ENCODE data around the gene SBSN.

DNA sequence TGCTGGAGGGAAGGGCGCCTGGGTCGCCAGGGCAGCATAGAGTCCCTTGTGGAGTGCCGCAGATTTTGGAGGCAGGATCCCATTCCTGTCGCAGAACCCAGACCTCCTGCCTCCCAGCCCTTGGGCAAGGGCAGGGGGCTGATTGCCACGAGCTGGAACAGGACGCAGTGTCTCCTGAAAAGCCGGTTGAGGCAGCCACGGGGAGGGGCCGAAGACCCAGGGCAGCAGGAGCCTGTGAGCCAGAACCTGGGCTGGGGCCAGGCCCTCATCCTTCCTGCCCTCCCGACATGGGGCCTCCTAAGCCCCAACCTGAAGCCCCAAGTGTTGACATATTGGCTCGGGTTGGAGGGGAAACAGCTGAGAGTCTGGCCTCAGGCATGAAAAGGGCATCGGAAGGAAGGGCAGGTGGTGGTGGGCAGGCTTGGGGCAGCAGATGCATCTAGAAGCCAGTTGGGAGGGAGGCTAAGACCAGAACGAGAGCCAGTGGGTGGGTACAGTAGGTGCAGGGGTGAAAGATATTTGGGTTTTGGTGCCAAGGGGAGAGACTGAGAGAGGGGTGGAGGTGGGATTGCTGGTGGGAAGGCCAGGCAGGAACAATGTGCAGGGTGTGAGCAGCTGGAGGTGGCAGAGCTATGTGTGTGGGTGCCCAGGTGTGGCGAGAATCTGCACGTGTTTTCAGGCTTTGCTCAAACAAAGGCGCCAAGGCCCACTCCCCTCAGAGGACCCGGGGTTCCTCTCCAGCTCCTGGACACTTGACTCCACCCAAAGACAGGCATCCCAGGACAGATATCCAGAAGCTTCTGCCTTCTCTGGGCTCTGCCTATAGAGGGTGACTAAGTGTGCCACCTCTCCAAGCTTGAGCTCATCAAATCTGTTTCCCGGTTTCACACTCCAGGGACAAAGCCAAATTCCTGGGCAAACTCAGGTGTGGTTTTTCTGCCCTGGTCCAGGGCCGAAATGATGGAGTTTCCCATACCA, 1.4 kb upstream of the SBSN start:
- TF ChIP-seq EP300 (IDR thresholded peaks at IDR 0.05; ENCODE audit: borderline replicate concordance) = no peak
- TF ChIP-seq EGR1 (IDR thresholded peaks at IDR 0.05) = no peak
- no peak for TF ChIP-seq TAF1 (IDR thresholded peaks at IDR 0.05; ENCODE audit: low read depth)
- TF ChIP-seq CREB1 (IDR thresholded peaks at IDR 0.05; ENCODE audit: low read depth) = no peak
- no peak for TF ChIP-seq ZBTB7A (IDR thresholded peaks at IDR 0.05; ENCODE audit: low read depth)
- TF ChIP-seq, protein P1, sequence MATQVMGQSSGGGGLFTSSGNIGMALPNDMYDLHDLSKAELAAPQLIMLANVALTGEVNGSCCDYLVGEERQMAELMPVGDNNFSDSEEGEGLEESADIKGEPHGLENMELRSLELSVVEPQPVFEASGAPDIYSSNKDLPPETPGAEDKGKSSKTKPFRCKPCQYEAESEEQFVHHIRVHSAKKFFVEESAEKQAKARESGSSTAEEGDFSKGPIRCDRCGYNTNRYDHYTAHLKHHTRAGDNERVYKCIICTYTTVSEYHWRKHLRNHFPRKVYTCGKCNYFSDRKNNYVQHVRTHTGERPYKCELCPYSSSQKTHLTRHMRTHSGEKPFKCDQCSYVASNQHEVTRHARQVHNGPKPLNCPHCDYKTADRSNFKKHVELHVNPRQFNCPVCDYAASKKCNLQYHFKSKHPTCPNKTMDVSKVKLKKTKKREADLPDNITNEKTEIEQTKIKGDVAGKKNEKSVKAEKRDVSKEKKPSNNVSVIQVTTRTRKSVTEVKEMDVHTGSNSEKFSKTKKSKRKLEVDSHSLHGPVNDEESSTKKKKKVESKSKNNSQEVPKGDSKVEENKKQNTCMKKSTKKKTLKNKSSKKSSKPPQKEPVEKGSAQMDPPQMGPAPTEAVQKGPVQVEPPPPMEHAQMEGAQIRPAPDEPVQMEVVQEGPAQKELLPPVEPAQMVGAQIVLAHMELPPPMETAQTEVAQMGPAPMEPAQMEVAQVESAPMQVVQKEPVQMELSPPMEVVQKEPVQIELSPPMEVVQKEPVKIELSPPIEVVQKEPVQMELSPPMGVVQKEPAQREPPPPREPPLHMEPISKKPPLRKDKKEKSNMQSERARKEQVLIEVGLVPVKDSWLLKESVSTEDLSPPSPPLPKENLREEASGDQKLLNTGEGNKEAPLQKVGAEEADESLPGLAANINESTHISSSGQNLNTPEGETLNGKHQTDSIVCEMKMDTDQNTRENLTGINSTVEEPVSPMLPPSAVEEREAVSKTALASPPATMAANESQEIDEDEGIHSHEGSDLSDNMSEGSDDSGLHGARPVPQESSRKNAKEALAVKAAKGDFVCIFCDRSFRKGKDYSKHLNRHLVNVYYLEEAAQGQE (IDR thresholded peaks at IDR 0.05; ENCODE audit: low read depth) = no peak
- TF ChIP-seq, protein P2, sequence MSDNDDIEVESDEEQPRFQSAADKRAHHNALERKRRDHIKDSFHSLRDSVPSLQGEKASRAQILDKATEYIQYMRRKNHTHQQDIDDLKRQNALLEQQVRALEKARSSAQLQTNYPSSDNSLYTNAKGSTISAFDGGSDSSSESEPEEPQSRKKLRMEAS (IDR thresholded peaks at IDR 0.05) = no peak
